Measurements from ENCODE around the gene PCDHGB6. TPM values are rescaled to one million over a fixed set of nuclear protein-coding genes. Genes with fewer than 3 reads are reported as not detected.

The PCDHGB6 gene
- total RNA-seq, 1 experiment from 2014 or later, result 0.22 TPM

- peaks cover 0 to 8% of the 10 kb centered on the region in 2 experiments; a peak in 2 of 4 replicates for H3K9me3 ChIP-seq (ENCODE audit: control insufficient read depth in 1 of 2, insufficient read depth in 1 of 2, low read depth in 1 of 2, low read length in 2 of 2)
- BruUV-seq (replicated peaks), result no TSS peak
- CTCF ChIA-PET, result no interaction called here
Measured at GRCh38 chr5:141427783-141428426, 20.1 kb downstream of the PCDHGB6 start.

More at GRCh38 chr5:141427783-141428426, 20.1 kb downstream of the PCDHGB6 start:
- no peak overlapping the region for H3K4me2 ChIP-seq (ENCODE audit: low read length)
- no peak overlapping the region for H3K4me3 ChIP-seq (replicated peaks in 1 of 2; ENCODE audit: low read depth in 1 of 2, low read length in 2 of 2)
- ChIA-PET POLR2A (no interaction called here), RAD21 (ENCODE audit: low non-redundant PET in 1 of 2, low total read pairs in 2 of 2, uncharacterized antibody in 2 of 2, unreplicated experiment in 2 of 2) (no interaction called here)
- ATAC-seq (no peak), DNase-seq (ENCODE audit: low read depth, low spot score) (no peak)
- no peak overlapping the region for H3K27ac ChIP-seq (ENCODE audit: low read depth, low read length)
- TF ChIP-seq SIN3A (IDR thresholded peaks at IDR 0.05; ENCODE audit: low read depth) (no peak), RAD21 (IDR thresholded peaks at IDR 0.05; ENCODE audit: low read depth) (no peak), SP1 (IDR thresholded peaks at IDR 0.05; ENCODE audit: low read depth) (no peak), SRF (IDR thresholded peaks at IDR 0.05; ENCODE audit: low read depth) (no peak), JUND (IDR thresholded peaks at IDR 0.05) (no peak), POLR2A (IDR thresholded peaks at IDR 0.05; ENCODE audit: borderline replicate concordance, extremely low read depth, insufficient read depth, insufficient read length) (no peak), ATF3 (IDR thresholded peaks at IDR 0.05) (no peak), ZNF274 (IDR thresholded peaks at IDR 0.05; ENCODE audit: low read depth, low read length) (no peak), ZFX (IDR thresholded peaks at IDR 0.05) (no peak), CEBPB (IDR thresholded peaks at IDR 0.05; ENCODE audit: low read depth) (no peak), ELF1 (IDR thresholded peaks at IDR 0.05; ENCODE audit: borderline replicate concordance, low read depth) (no peak), EZH2 (IDR thresholded peaks at IDR 0.05) (no peak), POLR2AphosphoS5 (IDR thresholded peaks at IDR 0.05; ENCODE audit: low read depth, low read length) (no peak), CBX3 (IDR thresholded peaks at IDR 0.05; ENCODE audit: low read depth) (no peak), REST (IDR thresholded peaks at IDR 0.05; ENCODE audit: low read depth) (no peak), CTCF (IDR thresholded peaks at IDR 0.05 in 2 of 3, conservative IDR thresholded peaks at IDR 0.05 in 1 of 3; ENCODE audit: borderline replicate concordance in 1 of 3, insufficient read depth in 1 of 3, low read depth in 2 of 3, low read length in 2 of 3) (no peak), YY1 (IDR thresholded peaks at IDR 0.05; ENCODE audit: extremely low read depth, insufficient replicate concordance, low read depth, low read length) (no peak), EZH2phosphoT487 (IDR thresholded peaks at IDR 0.05; ENCODE audit: borderline replicate concordance) (no peak), ZBTB33 (IDR thresholded peaks at IDR 0.05; ENCODE audit: extremely low read depth, insufficient replicate concordance, low read length) (no peak)
- H3K36me3 ChIP-seq (ENCODE audit: control insufficient read depth in 1 of 2, insufficient read depth in 2 of 2, low read length in 2 of 2), result no peaks in the 10 kb centered on the region
- no peaks in the 10 kb centered on the region for H3K9me2 ChIP-seq (ENCODE audit: insufficient read depth)
- H4K20me1 ChIP-seq (ENCODE audit: insufficient read depth), result no peaks in the 10 kb centered on the region
- H2AFZ ChIP-seq (ENCODE audit: low read depth, low read length, poor library complexity, severe bottlenecking), result no peak overlapping the region
- H3K79me2 ChIP-seq (ENCODE audit: insufficient read depth, low read length), result no peaks in the 10 kb centered on the region
- H3K4me1 ChIP-seq (ENCODE audit: control insufficient read depth in 1 of 2, insufficient read depth in 2 of 2, low read length in 2 of 2), result no peaks in the 10 kb centered on the region
- no peak overlapping the region for H3K9ac ChIP-seq (ENCODE audit: low read length)
- no peaks in the 10 kb centered on the region for H3K27me3 ChIP-seq (ENCODE audit: insufficient read depth, low read length)
- intact Hi-C loops (cut with micrococcal nuclease), result no loop called here

Measured in HCT116 (cell line).